OCI-LY7 (cell line): Measurements from ENCODE around the gene FBLN1. TPM values are rescaled to one million over a fixed set of nuclear protein-coding genes. Genes with fewer than 3 reads are reported as not detected.

Experiments
- BruUV-seq: library from RNA; stranded (reverse); fragments of 400-500 nt; replicated peaks from 2 replicates; lab custom pipeline; 2021; lab: Mats Ljungman, UMichigan
- CTCF ChIA-PET: fragments of 300-600 bp; sonication (Branson Sonifier 250); formaldehyde crosslinking; loops from one replicate; lab custom pipeline; 2022; ENCODE audit warnings: antibody characterized with exemption; ENCODE audit not compliant: unreplicated experiment; lab: Charles Lee
- POLR2A ChIA-PET: fragments of 300-600 bp; sonication (Branson Sonifier 250); formaldehyde crosslinking; loops from one replicate; lab custom pipeline; 2022; ENCODE audit warnings: antibody characterized with exemption; lab: Charles Lee
- DNase-seq: peaks from one replicate; pipeline ENCODE4 v3.0.0-alpha.2; 2015; ENCODE audit warnings: low spot score
- H2AFZ ChIP-seq: fragments of 200-600 bp; sonication (generic), shearing (Covaris generic); 2 replicates; pipeline ENCODE4 v1.6.1; 2014; ENCODE audit warnings: mild to moderate bottlenecking, antibody characterized with exemption, low read length, moderate library complexity
- H3K27ac ChIP-seq: fragments of 200-600 bp; sonication (generic); 2 replicates; pipeline ENCODE4 v1.5.1; 2014; ENCODE audit warnings: mixed run types, low read depth, mild to moderate bottlenecking, moderate library complexity, low read length, inconsistent platforms; ENCODE audit not compliant: poor library complexity, severe bottlenecking
- H3K36me3 ChIP-seq: fragments of 200-600 bp; sonication (generic); 2 replicates; pipeline ENCODE4 v1.6.1; 2014; ENCODE audit warnings: mild to moderate bottlenecking, antibody characterized with exemption, low read length, moderate library complexity, mixed read lengths; ENCODE audit not compliant: insufficient read depth
- H3K4me1 ChIP-seq: fragments of 200-600 bp; sonication (generic); 2 replicates; pipeline ENCODE4 v1.5.1; 2014; ENCODE audit warnings: mild to moderate bottlenecking, low read length; ENCODE audit not compliant: insufficient read depth, poor library complexity, severe bottlenecking
- H3K4me2 ChIP-seq: fragments of 200-600 bp; sonication (generic); 2 replicates; pipeline ENCODE4 v1.6.1; 2014; ENCODE audit warnings: mild to moderate bottlenecking, low read length
- H3K4me3 ChIP-seq: fragments of 200-600 bp; sonication (generic); 2 replicates; pipeline ENCODE4 v1.5.1; 2014; ENCODE audit warnings: mild to moderate bottlenecking, low read depth, low read length; ENCODE audit not compliant: poor library complexity, severe bottlenecking
- H3K79me2 ChIP-seq: fragments of 200-600 bp; sonication (generic); 2 replicates; pipeline ENCODE4 v1.6.1; 2016; ENCODE audit warnings: low read depth, mild to moderate bottlenecking, low read length, moderate library complexity, mixed read lengths; ENCODE audit not compliant: insufficient read depth
- H3K9me2 ChIP-seq: fragments of 200-600 bp; sonication (generic); 2 replicates; pipeline ENCODE4 v1.6.1; 2016; ENCODE audit warnings: mild to moderate bottlenecking, low read length, mixed read lengths; ENCODE audit not compliant: insufficient read depth
- H3K9me3 ChIP-seq: fragments of 200-600 bp; sonication (generic); 2 replicates; pipeline ENCODE4 v1.6.1; 2014; ENCODE audit warnings: mild to moderate bottlenecking, mixed run types, low read length, mixed read lengths
- H4K20me1 ChIP-seq: fragments of 200-600 bp; sonication (generic); 2 replicates; pipeline ENCODE4 v1.6.1; 2014; ENCODE audit warnings: mild to moderate bottlenecking, antibody characterized with exemption, low read length, moderate library complexity, mixed read lengths; ENCODE audit not compliant: insufficient read depth
- EZH2phosphoT487 ChIP-seq: fragments of 200-600 bp; sonication (generic); IDR thresholded peaks from 2 replicates; pipeline ENCODE4 v1.6.1; 2018; ENCODE audit warnings: low read depth, borderline replicate concordance, mild to moderate bottlenecking, mixed run types, antibody characterized with exemption, low read length, moderate library complexity, mixed read lengths
- intact Hi-C: fragments of 100-400 bp; cut with micrococcal nuclease; formaldehyde crosslinking; loops from one replicate; pipeline ENCODE4 v1.10.0; 2022; ENCODE audit not compliant: unreplicated experiment
- total RNA-seq, 2 experiments: library from RNA; depleted of rRNA in 1 of 2; stranded (reverse); fragments of >200 nt in 1 of 2; shearing (Covaris generic) in 1 of 2; gene quantifications; 2 replicates each; pipeline ENCODE4 v1.2.3, GENCODE V29; 2014 to 2022
- TF ChIP-seq, protein P1 (sequence below): fragments of 200-600 bp; sonication (generic); conservative IDR thresholded peaks from 2 replicates; pipeline ENCODE4 v1.5.1; 2014; ENCODE audit warnings: mild to moderate bottlenecking, antibody characterized with exemption, low read length, moderate library complexity, mixed read lengths

Gene FBLN1
- total RNA-seq, 2 experiments from 2014 or later: not detected

DNA sequence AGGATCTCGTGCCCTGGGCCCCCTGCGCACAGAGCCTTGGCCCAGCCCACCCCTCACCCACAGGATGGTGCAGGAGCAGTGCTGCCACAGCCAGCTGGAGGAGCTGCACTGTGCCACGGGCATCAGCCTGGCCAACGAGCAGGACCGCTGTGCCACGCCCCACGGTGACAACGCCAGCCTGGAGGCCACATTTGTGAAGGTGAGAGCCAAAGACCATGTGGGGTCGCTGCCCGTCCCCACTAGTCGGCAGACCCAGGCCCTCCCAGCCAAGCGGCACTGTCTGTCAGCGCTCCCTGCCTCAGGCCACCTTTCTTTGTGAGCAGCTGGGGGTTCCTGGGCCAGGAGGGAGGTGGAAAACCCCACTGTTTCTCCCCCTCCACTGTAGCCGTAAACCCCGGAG lies 22.8 kb downstream of the FBLN1 start:
- no peak for DNase-seq
- no peak overlapping the region for H3K27ac ChIP-seq
- POLR2A ChIA-PET: interaction anchor here (0.7 kb wide), 1 partner anchor 29 kb away, joined by 3 read pairs; no protein-coding TSS in a partner anchor
- H3K79me2 ChIP-seq: no peaks in the 10 kb centered on the region
- H3K4me2 ChIP-seq: no peak overlapping the region
- CTCF ChIA-PET: no interaction called here
- H3K4me1 ChIP-seq: no peaks in the 10 kb centered on the region
- no peaks in the 10 kb centered on the region for H3K9me2 ChIP-seq
- intact Hi-C loops: no loop called here
- no peaks in the 10 kb centered on the region for H4K20me1 ChIP-seq
- BruUV-seq: no TSS peak
- no peak for TF ChIP-seq EZH2phosphoT487
- TF ChIP-seq, protein P1, sequence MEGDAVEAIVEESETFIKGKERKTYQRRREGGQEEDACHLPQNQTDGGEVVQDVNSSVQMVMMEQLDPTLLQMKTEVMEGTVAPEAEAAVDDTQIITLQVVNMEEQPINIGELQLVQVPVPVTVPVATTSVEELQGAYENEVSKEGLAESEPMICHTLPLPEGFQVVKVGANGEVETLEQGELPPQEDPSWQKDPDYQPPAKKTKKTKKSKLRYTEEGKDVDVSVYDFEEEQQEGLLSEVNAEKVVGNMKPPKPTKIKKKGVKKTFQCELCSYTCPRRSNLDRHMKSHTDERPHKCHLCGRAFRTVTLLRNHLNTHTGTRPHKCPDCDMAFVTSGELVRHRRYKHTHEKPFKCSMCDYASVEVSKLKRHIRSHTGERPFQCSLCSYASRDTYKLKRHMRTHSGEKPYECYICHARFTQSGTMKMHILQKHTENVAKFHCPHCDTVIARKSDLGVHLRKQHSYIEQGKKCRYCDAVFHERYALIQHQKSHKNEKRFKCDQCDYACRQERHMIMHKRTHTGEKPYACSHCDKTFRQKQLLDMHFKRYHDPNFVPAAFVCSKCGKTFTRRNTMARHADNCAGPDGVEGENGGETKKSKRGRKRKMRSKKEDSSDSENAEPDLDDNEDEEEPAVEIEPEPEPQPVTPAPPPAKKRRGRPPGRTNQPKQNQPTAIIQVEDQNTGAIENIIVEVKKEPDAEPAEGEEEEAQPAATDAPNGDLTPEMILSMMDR: no peak
- H3K4me3 ChIP-seq: no peak overlapping the region
- H2AFZ ChIP-seq: no peak overlapping the region
- no peaks in the 10 kb centered on the region for H3K9me3 ChIP-seq
- H3K36me3 ChIP-seq: no peaks in the 10 kb centered on the region

DNA sequence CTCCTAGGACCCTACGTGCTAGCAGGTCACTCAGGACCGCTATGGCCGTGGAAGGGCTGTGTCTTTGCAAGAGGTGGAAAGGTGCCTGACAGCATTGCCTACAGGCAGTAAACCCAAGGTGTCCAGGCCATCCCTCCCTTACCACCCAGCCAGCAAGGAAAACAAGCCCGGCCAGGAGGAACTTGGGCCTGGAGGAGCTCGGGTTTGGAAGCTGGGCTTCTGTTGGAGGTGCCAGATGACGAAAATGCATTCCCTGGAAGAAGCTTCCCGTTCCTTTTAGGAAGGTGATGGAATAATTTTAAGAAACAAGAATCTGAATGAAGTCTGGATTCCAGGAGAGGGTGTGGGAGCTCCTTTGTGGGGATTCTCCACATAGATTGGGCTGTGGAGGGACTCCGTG lies 23.6 kb downstream of the FBLN1 start:
- TF ChIP-seq, protein P1: no peak
- no peak for TF ChIP-seq EZH2phosphoT487
- no peaks in the 10 kb centered on the region for H3K9me2 ChIP-seq
- POLR2A ChIA-PET: no interaction called here
- H3K27ac ChIP-seq: no peak overlapping the region
- H3K4me3 ChIP-seq: no peak overlapping the region
- no peak overlapping the region for H2AFZ ChIP-seq
- no peaks in the 10 kb centered on the region for H4K20me1 ChIP-seq
- no peak for DNase-seq
- no peaks in the 10 kb centered on the region for H3K36me3 ChIP-seq
- no peak overlapping the region for H3K4me2 ChIP-seq
- CTCF ChIA-PET: no interaction called here
- no peaks in the 10 kb centered on the region for H3K79me2 ChIP-seq
- H3K4me1 ChIP-seq: no peaks in the 10 kb centered on the region
- BruUV-seq: no TSS peak
- intact Hi-C loops: no loop called here
- no peaks in the 10 kb centered on the region for H3K9me3 ChIP-seq

DNA sequence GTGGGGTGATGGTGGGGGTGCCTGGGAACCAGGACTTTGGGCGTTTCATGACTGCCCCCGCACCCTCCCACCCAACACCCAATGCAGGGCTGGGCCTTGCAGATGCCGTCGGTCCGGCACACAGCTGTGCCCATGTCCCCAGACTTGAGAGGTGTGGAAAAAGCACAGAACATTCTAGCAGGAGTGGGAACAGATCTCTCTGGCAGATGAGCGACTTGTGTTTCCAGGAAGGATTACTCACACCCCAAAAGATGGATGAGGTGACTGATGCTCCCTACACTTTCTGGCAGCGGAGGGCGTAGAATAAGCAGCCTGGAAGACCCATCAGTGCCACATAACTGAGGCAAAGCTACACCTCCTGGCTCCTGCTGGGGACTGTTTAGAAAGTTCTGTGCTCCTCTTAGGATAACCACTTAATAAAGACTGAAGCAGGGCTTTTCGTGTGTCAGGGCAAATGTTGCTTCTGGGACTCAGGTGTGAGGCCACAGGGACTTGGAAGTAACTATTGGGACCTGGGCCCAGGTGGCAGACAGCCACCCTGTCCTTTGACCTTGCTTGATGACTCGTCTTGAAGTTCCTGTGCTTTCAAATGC lies 24.2 kb downstream of the FBLN1 start:
- CTCF ChIA-PET: interaction anchor here (0.7 kb wide), 1 partner anchor 9 kb away, joined by 3 read pairs; no protein-coding TSS in a partner anchor
- no peak for TF ChIP-seq EZH2phosphoT487
- TF ChIP-seq, protein P1: no peak

More for the DNA sequence above, 24.2 kb downstream of the FBLN1 start:
- Histone ChIP-seq H3K27ac (no peak overlapping the region), H3K36me3 (no peaks in the 10 kb centered on the region), H3K4me1 (no peaks in the 10 kb centered on the region), H3K4me3 (no peak overlapping the region), H3K79me2 (no peaks in the 10 kb centered on the region), H3K9me3 (no peaks in the 10 kb centered on the region), H2AFZ (no peak overlapping the region), H3K9me2 (no peaks in the 10 kb centered on the region), H3K4me2 (no peak overlapping the region), H4K20me1 (no peaks in the 10 kb centered on the region)
- POLR2A ChIA-PET: no interaction called here
- intact Hi-C loops: no loop called here
- no TSS peak for BruUV-seq
- DNase-seq: no peak
